Measurements from ENCODE around the gene SCGB1D4. TPM values are rescaled to one million over a fixed set of nuclear protein-coding genes. Genes with fewer than 3 reads are reported as not detected.
"Not testable (repeated sequence)": the region's sequence is repeated elsewhere in the genome, so short reads cannot be mapped to it uniquely, and the experiment has no call there.

SCGB1D4 gene
- polyA plus RNA-seq, 6 donors from 2014 or later = not detected

DNA sequence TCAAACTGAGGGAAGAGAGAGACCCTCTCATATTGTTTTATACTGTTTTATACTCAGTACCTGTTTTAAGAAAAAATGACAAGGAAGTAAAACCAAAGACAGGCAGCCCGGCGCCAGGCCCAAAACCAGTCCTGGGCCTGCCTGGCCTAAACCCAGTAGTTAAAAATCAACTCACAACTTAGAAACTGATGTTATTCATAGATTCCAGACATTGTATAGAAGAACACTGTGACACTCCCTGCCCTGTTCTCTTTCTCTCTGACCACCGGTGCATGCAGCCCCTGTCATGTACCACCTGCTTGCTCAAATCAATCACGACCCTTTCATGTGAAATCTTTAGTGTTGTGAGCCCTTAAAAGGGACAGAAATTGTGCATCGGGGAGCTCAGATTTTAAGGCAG lies 26.9 kb upstream of the SCGB1D4 start:
- H3K4me1 Mint-ChIP-seq; DNase-seq; H3K9me3 Mint-ChIP-seq; ATAC-seq (ENCODE audit: low read depth in 2 of 2); H3K36me3 Mint-ChIP-seq; H3K4me3 Mint-ChIP-seq: not testable (repeated sequence)
- H3K27ac Mint-ChIP-seq = peak overlapping the region in 1 of 6 donors; percentile 39
- peaks cover 22 to 47% (median 34%) of the 10 kb centered on the region in 3 donors for H3K27me3 Mint-ChIP-seq

DNA sequence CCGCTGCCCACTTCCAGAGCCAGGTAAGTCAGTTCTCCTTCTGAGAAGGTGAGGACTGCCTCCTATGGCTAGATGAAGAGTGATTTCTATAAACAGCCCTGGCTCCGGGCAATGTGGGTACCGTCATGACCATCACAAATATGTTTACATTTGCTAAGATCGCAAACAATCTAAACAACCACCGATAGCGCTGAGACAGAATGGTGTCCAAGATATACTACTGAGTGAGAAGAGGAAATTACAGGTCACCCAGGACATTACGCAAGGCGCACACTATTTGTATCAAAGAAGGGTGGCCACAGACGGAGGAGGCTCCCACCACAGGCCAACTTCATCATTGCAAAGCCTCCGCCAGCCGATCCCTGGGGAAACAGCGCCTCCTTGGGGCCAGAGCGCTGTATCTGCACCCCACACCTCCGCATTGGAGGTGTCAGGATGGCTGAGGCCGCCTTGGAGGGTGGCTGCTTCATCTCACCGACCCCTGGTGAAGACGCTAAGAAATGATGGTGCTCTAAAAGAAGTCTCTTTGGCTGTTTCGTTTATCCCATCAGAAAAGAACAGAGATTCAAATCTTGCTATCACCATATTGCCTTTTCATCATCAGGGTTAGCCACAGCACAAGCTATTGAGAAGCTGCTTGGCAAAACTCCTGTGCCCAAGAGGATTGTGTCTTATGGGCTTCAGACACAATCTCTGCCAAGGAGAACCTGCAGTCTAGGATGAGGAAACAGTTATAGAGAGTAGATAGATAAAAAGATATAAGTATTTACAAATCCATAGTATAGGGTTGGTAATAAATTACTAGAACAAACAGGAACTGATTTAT lies 26.1 kb upstream of the SCGB1D4 start:
- H3K4me3 Mint-ChIP-seq = no peak overlapping the region
- H3K9me3 Mint-ChIP-seq = no peaks in the 10 kb centered on the region
- H3K36me3 Mint-ChIP-seq = no peaks in the 10 kb centered on the region
- no peak for DNase-seq
- no peak overlapping the region for H3K27ac Mint-ChIP-seq
- H3K27me3 Mint-ChIP-seq = peaks cover 20 to 47% (median 34%) of the 10 kb centered on the region in 3 donors
- no peaks in the 10 kb centered on the region for H3K4me1 Mint-ChIP-seq
- ATAC-seq (ENCODE audit: low read depth in 2 of 2) = peak; percentile 37 to 77

DNA sequence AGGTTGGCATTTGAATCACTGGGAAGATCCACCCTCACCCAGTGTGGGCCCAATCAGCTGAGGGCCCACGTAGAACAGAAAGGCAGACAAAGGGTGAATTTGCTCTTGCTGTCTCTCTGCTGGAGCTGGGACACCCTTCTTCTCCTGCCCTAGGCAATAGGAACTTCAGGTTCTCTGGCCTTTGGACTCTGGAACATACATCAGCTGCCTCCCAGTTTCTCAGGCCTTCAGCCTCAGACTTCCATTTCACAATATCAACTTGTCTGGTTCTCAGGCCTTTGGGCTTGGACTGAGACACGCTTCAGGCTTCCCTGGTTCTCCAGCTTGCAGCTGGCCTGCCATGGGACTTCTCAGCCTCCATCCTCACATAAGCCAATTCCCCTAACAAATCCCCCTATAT lies 23.6 kb upstream of the SCGB1D4 start:
- Mint-ChIP-seq H3K4me1 (no peaks in the 10 kb centered on the region), H3K27me3 (peaks cover 27 to 45% (median 37%) of the 10 kb centered on the region in 3 donors), H3K27ac (peak overlapping the region in 1 of 6 donors; percentile 23), H3K4me3 (no peak overlapping the region), H3K9me3 (no peaks in the 10 kb centered on the region), H3K36me3 (no peaks in the 10 kb centered on the region)
- ATAC-seq (ENCODE audit: low read depth in 2 of 2) (no peak), DNase-seq (no peak)

DNA sequence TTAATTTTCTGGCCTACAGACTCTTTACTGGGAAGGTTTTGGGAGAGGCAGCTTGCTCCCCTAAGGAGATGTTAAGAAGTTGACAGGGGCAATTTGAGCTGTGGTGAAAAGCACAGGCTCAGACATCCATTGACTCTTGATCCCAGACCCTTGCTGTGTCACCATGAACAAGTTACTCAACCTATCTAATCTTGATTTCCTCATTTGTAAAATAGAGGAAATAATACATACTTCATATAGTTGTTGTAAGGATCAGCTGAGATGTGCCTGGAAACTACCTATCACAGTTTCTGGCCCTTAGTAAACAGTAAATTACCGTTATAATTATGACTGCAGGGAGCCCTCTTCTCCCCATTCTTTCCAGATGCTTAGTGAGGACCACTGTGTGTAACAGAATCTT lies 16.6 kb upstream of the SCGB1D4 start:
- no peaks in the 10 kb centered on the region for H3K36me3 Mint-ChIP-seq
- H3K27me3 Mint-ChIP-seq = peaks cover 32 to 60% (median 45%) of the 10 kb centered on the region in 3 donors
- H3K4me3 Mint-ChIP-seq = no peak overlapping the region
- ATAC-seq (ENCODE audit: low read depth in 2 of 2) = no peak
- H3K27ac Mint-ChIP-seq = no peak overlapping the region
- H3K9me3 Mint-ChIP-seq = no peaks in the 10 kb centered on the region
- H3K4me1 Mint-ChIP-seq = peaks cover 9 to 18% (median 16%) of the 10 kb centered on the region in 3 donors
- no peak for DNase-seq

DNA sequence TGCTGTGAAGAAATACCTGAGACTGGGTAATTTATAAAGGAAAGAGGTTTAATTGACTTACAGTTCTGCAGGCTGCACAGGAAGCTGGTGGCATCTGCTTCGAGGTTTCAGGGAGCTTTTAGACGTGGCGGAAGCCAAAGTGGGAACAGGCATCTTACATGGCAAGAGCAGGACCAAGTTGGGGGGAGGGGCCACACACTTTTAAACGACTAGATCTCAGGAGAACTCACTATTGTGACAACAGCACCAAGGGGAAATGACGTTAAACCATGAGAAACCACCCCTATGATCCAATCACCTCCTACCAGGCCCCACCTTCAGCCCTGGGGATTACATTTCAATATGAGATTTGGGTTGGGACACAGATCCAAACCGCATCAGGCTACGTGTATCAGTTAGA lies 11.1 kb upstream of the SCGB1D4 start:
- peaks cover 0 to 24% (median 16%) of the 10 kb centered on the region in 7 donors for H3K9me3 Mint-ChIP-seq
- ATAC-seq (ENCODE audit: low read depth in 2 of 2) (no peak), DNase-seq (no peak)
- H3K27me3 Mint-ChIP-seq = peaks cover 36 to 64% (median 45%) of the 10 kb centered on the region in 3 donors
- H3K27ac Mint-ChIP-seq = no peak overlapping the region
- peak overlapping the region in 3 of 8 donors; percentile 34 to 58 (median 55) for H3K4me3 Mint-ChIP-seq
- peaks cover 9 to 18% (median 16%) of the 10 kb centered on the region in 3 donors for H3K4me1 Mint-ChIP-seq
- no peaks in the 10 kb centered on the region for H3K36me3 Mint-ChIP-seq

DNA sequence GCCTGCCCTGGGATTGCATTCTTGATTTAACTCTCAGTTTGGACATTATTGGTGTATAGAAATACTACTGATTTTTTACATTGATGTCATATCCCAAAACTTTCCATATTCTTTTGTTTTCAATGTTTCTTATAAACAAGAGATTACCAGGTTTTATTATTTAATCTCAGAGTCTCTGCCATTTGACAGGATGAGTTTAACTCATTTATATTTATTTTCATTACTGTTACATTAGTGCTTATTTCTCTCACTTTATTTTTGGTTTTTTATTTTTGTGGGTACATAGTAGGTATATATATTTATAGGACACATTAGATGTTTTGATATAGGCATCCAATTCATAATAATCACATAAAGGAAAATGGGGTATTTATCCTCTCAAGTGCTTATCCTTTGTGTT lies 9.1 kb upstream of the SCGB1D4 start:
- Mint-ChIP-seq H3K27me3 (peaks cover 33 to 51% (median 37%) of the 10 kb centered on the region in 3 donors), H3K4me1 (peaks cover 9 to 18% (median 16%) of the 10 kb centered on the region in 3 donors), H3K9me3 (peaks cover 0 to 24% (median 16%) of the 10 kb centered on the region in 7 donors), H3K36me3 (no peaks in the 10 kb centered on the region), H3K27ac (no peak overlapping the region), H3K4me3 (no peak overlapping the region)
- ATAC-seq (ENCODE audit: low read depth in 2 of 2) = no peak
- DNase-seq = no peak

DNA sequence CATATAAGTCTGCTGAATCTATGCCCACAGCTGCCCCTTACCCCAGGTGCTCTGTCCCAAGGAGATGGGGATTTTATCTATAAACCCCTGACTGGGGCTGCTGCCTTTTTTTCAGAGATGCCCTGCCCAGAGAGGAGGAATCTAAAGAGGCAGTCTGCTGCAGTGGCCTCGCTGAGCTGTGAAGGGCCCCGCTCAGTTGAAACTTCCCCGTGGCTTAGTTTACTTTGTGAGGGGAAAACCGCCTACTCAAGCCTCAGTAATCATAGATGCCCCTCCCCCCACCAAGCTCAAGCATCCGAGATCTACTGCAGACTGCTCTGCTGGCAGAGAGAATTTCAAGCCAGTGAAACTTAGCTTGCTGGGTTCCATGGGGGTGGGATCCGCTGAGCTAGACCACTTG lies 7.4 kb upstream of the SCGB1D4 start:
- H3K4me3 Mint-ChIP-seq = no peak overlapping the region
- no peak for DNase-seq
- peaks cover 0 to 24% (median 16%) of the 10 kb centered on the region in 7 donors for H3K9me3 Mint-ChIP-seq
- peaks cover 0 to 4% (median 3%) of the 10 kb centered on the region in 3 donors for H3K4me1 Mint-ChIP-seq
- no peak overlapping the region for H3K27ac Mint-ChIP-seq
- H3K36me3 Mint-ChIP-seq = no peaks in the 10 kb centered on the region
- ATAC-seq (ENCODE audit: low read depth in 2 of 2) = peak; percentile 17 to 35
- peaks cover 26 to 49% (median 30%) of the 10 kb centered on the region in 3 donors for H3K27me3 Mint-ChIP-seq

DNA sequence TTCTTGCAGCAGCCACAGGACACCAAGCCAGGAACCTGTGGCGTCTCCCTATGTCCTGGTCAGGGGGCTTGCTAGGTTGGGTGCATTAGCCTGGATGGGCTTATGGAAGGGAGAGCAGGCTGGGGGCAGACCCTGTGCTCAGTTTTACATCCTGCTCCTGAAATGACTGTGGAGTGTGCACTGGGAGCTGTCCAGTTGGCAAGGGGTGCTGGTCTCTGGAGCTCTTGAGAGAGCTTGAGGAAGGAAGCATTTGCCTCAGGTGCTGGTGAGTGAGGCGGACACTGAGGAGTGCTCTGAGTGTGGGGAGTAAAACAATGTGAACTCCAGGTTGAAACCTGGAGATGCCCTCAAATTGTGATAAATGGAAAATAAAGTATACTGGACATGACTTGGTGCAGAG lies 3.4 kb downstream of the SCGB1D4 start:
- H3K4me1 Mint-ChIP-seq = no peaks in the 10 kb centered on the region
- H3K36me3 Mint-ChIP-seq = no peaks in the 10 kb centered on the region
- peaks cover 27 to 48% (median 30%) of the 10 kb centered on the region in 3 donors for H3K27me3 Mint-ChIP-seq
- no peak for DNase-seq
- peaks cover 0 to 3% (median 0%) of the 10 kb centered on the region in 7 donors for H3K9me3 Mint-ChIP-seq
- ATAC-seq (ENCODE audit: low read depth in 2 of 2) = no peak
- peak overlapping the region in 1 of 6 donors; percentile 20 for H3K27ac Mint-ChIP-seq
- no peak overlapping the region for H3K4me3 Mint-ChIP-seq

DNA sequence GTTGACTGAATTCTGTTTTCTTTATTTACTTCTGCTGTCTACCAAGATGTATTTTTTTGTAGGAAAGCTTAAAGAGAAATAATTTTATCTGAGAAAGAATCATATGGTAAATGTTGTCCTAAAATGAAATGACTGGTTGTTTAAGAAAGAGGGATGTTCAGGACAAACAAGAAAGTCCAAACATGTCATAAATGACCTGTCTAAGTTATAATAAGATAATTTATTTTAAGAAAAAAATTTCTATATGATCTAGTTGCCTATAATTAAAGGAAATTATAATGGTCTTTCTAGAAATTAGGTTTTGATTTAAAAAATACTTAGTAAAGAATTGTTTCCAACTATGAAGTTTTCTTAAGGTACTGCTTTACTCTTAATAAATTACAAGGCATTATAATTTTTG lies 18.4 kb downstream of the SCGB1D4 start:
- no peak for ATAC-seq (ENCODE audit: low read depth in 2 of 2)
- H3K27ac Mint-ChIP-seq = no peak overlapping the region
- H3K27me3 Mint-ChIP-seq = peaks cover 8 to 13% (median 9%) of the 10 kb centered on the region in 3 donors
- H3K9me3 Mint-ChIP-seq = peaks cover 0 to 5% (median 0%) of the 10 kb centered on the region in 7 donors
- no peak overlapping the region for H3K4me3 Mint-ChIP-seq
- DNase-seq = no peak
- H3K36me3 Mint-ChIP-seq = no peaks in the 10 kb centered on the region
- H3K4me1 Mint-ChIP-seq = no peaks in the 10 kb centered on the region

DNA sequence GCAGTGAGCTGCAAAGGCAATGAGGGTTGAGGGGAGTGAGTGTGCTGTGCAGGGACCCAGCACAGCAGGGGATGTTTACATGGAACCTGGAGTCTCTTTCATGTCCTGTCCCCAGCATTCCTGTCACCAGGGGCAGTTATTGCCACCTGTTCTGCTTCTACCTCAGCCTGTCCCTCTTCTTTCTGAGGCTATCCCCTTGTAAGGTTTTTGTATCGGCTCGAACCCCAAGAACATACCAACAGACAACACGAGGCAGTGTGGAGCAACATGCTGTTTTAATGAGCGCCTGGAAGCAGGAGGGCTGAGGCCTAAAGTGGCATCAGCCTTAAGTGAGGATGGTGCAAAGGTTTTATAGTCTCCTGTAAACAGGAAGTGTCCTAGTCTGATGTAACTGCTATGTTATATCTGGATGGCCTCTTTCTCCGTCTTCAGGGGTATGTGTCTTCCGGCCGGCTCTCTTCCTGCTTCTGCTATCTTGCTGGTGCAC lies 25.0 kb downstream of the SCGB1D4 start:
- no peak overlapping the region for H3K4me3 Mint-ChIP-seq
- peaks cover 0 to 2% (median 0%) of the 10 kb centered on the region in 7 donors for H3K9me3 Mint-ChIP-seq

DNA sequence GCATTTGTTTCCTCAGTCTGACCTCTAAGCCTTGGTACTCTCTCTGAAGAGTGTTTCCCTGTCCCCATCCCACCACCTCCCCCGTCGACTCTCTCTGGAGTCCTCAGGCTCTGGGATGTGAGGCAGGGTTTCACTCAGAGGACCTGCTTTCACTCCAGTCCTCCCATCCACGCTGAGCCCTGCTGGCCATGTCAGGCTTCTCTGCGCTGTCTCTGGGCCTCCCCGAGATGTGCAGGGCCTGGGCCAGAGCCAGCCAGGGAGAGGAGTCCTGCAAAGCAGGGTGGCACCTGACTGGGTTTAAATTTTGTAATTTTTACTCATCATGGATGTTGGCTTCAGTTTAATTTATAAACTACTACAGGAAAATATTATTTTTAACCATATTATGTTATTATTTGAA lies 25.6 kb downstream of the SCGB1D4 start:
- Mint-ChIP-seq H3K27ac (no peak overlapping the region), H3K4me1 (no peaks in the 10 kb centered on the region), H3K27me3 (peaks cover 24 to 30% (median 27%) of the 10 kb centered on the region in 3 donors), H3K36me3 (no peaks in the 10 kb centered on the region), H3K4me3 (peak overlapping the region in 1 of 8 donors; percentile 3), H3K9me3 (peaks cover 0 to 4% (median 0%) of the 10 kb centered on the region in 7 donors)
- DNase-seq = no peak
- ATAC-seq (ENCODE audit: low read depth in 2 of 2) = no peak

More for the DNA sequence above, 25.0 kb downstream of the SCGB1D4 start:
- Mint-ChIP-seq H3K4me1 (no peaks in the 10 kb centered on the region), H3K36me3 (no peaks in the 10 kb centered on the region), H3K27me3 (peaks cover 18 to 24% (median 22%) of the 10 kb centered on the region in 3 donors), H3K27ac (no peak overlapping the region)
- DNase-seq (no peak), ATAC-seq (ENCODE audit: low read depth in 2 of 2) (no peak)

DNA sequence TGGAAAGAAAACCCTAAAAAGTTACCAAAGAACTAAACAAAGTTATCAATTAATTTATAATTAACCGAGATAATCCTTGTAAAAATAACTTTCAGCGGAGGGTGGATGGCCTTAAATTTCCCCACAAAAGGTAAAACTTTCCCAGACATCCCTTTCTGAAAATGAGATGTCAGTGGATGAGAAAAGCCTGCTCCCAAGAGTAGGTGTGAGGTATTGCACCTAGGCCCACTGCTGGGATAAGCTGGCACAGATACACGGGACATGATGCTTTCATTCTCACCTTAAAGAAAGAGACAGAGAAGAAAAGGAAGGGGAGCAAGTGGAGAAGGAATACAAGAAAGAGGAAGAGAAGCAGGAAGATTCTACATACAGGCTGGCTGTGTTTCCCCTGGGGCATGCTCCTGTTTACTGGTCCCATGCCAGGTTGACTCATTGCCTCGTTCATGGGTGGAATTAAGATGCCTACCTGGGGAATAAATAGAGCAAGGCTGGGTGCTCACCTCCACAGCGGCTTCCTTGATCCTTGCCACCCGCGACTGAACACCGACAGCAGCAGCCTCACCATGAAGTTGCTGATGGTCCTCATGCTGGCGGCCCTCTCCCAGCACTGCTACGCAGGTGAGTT lies 29.1 kb downstream of the SCGB1D4 start, which contains the start of gene SCGB2A2:
Gene SCGB2A2, plus strand, starts transcription at position 505 of the 625 bp plus-strand sequence. Its CDS starts 59 bp downstream, at position 564.
- peaks cover 18 to 38% (median 30%) of the 10 kb centered on the region in 3 donors for H3K27me3 Mint-ChIP-seq
- H3K9me3 Mint-ChIP-seq = peaks cover 0 to 4% (median 0%) of the 10 kb centered on the region in 7 donors
- no peaks in the 10 kb centered on the region for H3K4me1 Mint-ChIP-seq
- DNase-seq (no peak), ATAC-seq (ENCODE audit: low read depth in 2 of 2) (no peak)
- no peak within 1 kb of the TSS for H3K4me3 Mint-ChIP-seq
- H3K27ac Mint-ChIP-seq = no peak within 1 kb of the TSS
- no peaks in the 10 kb centered on the region for H3K36me3 Mint-ChIP-seq

DNA sequence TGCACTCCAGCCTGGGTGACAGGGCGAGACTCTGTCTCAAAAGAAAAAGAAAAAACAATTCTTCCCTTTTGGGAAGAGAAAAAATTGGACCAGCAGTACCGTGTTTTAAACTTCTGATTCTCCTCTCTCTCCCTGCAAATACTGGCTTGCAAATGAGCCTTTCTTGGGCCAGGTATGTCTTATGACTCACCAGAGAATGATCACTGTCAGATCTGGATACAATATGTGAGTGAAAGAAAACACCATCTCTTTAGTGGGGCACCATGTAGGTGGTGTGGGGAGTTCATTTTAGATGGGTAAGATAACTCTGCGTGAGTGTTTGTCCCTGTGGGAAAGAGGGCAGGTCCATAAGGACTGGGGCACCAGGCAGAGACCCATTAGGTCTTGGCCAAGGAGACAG lies 31.3 kb downstream of the SCGB1D4 start:
- DNase-seq = no peak
- H3K27ac Mint-ChIP-seq = no peak overlapping the region
- H3K27me3 Mint-ChIP-seq = peaks cover 29 to 57% (median 33%) of the 10 kb centered on the region in 3 donors
- no peak for ATAC-seq (ENCODE audit: low read depth in 2 of 2)
- H3K4me1 Mint-ChIP-seq = no peaks in the 10 kb centered on the region
- peaks cover 0 to 4% of the 10 kb centered on the region in 2 donors for H3K36me3 Mint-ChIP-seq
- H3K4me3 Mint-ChIP-seq = no peak overlapping the region
- H3K9me3 Mint-ChIP-seq = peaks cover 0 to 4% (median 0%) of the 10 kb centered on the region in 7 donors

Data from naive B cell (primary cell).